NCI-H146 treated with DMSO at 0.1 percent for 48 hours (cell line): ENCODE data around the gene FNIP1.
"Not testable (repeated sequence)": the region's sequence is repeated elsewhere in the genome, so short reads cannot be mapped to it uniquely, and the experiment has no call there.

Experiments used
- DNase-seq: peaks from one replicate; lab custom pipeline; 2025; ENCODE audit not compliant: unreplicated experiment; lab: John Stamatoyannopoulos, UW

The FNIP1 gene

GRCh38 chr5:131693894-131694293 lies 102.9 kb downstream of the FNIP1 start:
- no peak for DNase-seq

GRCh38 chr5:131685516-131686171 lies 111.2 kb downstream of the FNIP1 start:
- no peak for DNase-seq

- no peak for DNase-seq
Observed at GRCh38 chr5:131684595-131684994, 112.2 kb downstream of the FNIP1 start.

- DNase-seq: no peak
Observed at GRCh38 chr5:131684051-131684450, 112.8 kb downstream of the FNIP1 start.

GRCh38 chr5:131682826-131683225 lies 114.0 kb downstream of the FNIP1 start:
- DNase-seq: no peak

GRCh38 chr5:131682175-131682574 lies 114.6 kb downstream of the FNIP1 start:
- DNase-seq: no peak

GRCh38 chr5:131679911-131680310 lies 116.9 kb downstream of the FNIP1 start:
- no peak for DNase-seq

- not testable (repeated sequence) for DNase-seq
Observed at GRCh38 chr5:131678273-131678672, 118.5 kb downstream of the FNIP1 start.

GRCh38 chr5:131677115-131677514 lies 119.7 kb downstream of the FNIP1 start:
- no peak for DNase-seq

- DNase-seq: no peak
Observed at GRCh38 chr5:131672776-131673175, 124.0 kb downstream of the FNIP1 start.

- DNase-seq: no peak
Observed at GRCh38 chr5:131671994-131672655, 124.7 kb downstream of the FNIP1 start.

GRCh38 chr5:131671409-131671808 lies 125.4 kb downstream of the FNIP1 start:
- no peak for DNase-seq

- DNase-seq: no peak
Observed at GRCh38 chr5:131664929-131665328, 131.9 kb downstream of the FNIP1 start.

- DNase-seq: no peak
Observed at GRCh38 chr5:131661933-131662332, 134.9 kb downstream of the FNIP1 start.

- DNase-seq: no peak
Observed at GRCh38 chr5:131659841-131660240, 137.0 kb downstream of the FNIP1 start.

GRCh38 chr5:131659290-131659689 lies 137.5 kb downstream of the FNIP1 start:
- DNase-seq: no peak

GRCh38 chr5:131654776-131655175 lies 142.0 kb downstream of the FNIP1 start:
- no peak for DNase-seq

- DNase-seq: no peak
Observed at GRCh38 chr5:131654309-131654708, 142.5 kb downstream of the FNIP1 start.

GRCh38 chr5:131649161-131649560 lies 147.7 kb downstream of the FNIP1 start:
- no peak for DNase-seq

GRCh38 chr5:131647048-131647769 lies 149.6 kb downstream of the FNIP1 start:
- no peak for DNase-seq

- DNase-seq: no peak
Observed at GRCh38 chr5:131644822-131645221, 152.0 kb downstream of the FNIP1 start.

GRCh38 chr5:131644370-131644769 lies 152.4 kb downstream of the FNIP1 start:
- no peak for DNase-seq
